ENCODE data around the gene CDC42EP3.

DNA sequence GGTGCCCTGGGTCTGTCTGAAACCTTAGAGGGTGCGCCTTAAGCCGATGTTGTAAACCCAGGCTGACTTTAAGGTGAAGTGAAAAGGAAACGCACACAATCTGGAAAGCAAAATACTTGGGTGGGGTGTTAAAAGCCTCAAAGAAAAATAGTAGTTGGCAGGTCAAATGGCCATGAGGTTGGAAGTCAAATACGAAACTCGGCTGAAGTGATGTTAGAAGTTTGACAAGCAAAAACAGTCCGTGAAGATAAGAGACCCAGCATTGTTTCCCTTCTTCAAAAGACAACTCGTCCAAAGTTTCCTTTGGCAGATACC, 1.4 kb upstream of the CDC42EP3 start:
- TF ChIP-seq, protein P1, sequence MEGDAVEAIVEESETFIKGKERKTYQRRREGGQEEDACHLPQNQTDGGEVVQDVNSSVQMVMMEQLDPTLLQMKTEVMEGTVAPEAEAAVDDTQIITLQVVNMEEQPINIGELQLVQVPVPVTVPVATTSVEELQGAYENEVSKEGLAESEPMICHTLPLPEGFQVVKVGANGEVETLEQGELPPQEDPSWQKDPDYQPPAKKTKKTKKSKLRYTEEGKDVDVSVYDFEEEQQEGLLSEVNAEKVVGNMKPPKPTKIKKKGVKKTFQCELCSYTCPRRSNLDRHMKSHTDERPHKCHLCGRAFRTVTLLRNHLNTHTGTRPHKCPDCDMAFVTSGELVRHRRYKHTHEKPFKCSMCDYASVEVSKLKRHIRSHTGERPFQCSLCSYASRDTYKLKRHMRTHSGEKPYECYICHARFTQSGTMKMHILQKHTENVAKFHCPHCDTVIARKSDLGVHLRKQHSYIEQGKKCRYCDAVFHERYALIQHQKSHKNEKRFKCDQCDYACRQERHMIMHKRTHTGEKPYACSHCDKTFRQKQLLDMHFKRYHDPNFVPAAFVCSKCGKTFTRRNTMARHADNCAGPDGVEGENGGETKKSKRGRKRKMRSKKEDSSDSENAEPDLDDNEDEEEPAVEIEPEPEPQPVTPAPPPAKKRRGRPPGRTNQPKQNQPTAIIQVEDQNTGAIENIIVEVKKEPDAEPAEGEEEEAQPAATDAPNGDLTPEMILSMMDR (IDR thresholded peaks at IDR 0.05; ENCODE audit: low read length) = no peak
- TF ChIP-seq EZH2phosphoT487 (IDR thresholded peaks at IDR 0.05; ENCODE audit: low read length) = no peak
- TF ChIP-seq EZH2 (optimal IDR thresholded peaks at IDR 0.05; ENCODE audit: low read depth, low read length) = no peak

Data from MM.1S (cell line).